ENCODE measurements around the gene DOCK6.
"Not testable (repeated sequence)": the region's sequence is repeated elsewhere in the genome, so short reads cannot be mapped to it uniquely, and the experiment has no call there.

Gene DOCK6

GRCh38 chr19:11181488-11181887, 80.8 kb downstream of the DOCK6 start:
- TF ChIP-seq CTCF (IDR thresholded peaks at IDR 0.05; ENCODE audit: control insufficient read depth, insufficient read depth, low read depth, low read length, missing control alignments): no peak

GRCh38 chr19:11180975-11181374, 81.3 kb downstream of the DOCK6 start:
- not testable (repeated sequence) for DNase-seq (ENCODE audit: low read depth); H3K4me3 ChIP-seq (ENCODE audit: control insufficient read depth, low read depth, low read length)

More at GRCh38 chr19:11181488-11181887, 80.8 kb downstream of the DOCK6 start:
- DNase-seq (ENCODE audit: low read depth): no peak
- H3K4me3 ChIP-seq (ENCODE audit: control insufficient read depth, low read depth, low read length): no peak overlapping the region

GRCh38 chr19:11180346-11180745, 82.0 kb downstream of the DOCK6 start:
- H3K4me3 ChIP-seq (ENCODE audit: control insufficient read depth, low read depth, low read length): no peak overlapping the region
- no peak for DNase-seq (ENCODE audit: low read depth)
- no peak for TF ChIP-seq CTCF (IDR thresholded peaks at IDR 0.05; ENCODE audit: control insufficient read depth, insufficient read depth, low read depth, low read length, missing control alignments)

- no peak for DNase-seq (ENCODE audit: low read depth)
- no peak for TF ChIP-seq CTCF (IDR thresholded peaks at IDR 0.05; ENCODE audit: control insufficient read depth, insufficient read depth, low read depth, low read length, missing control alignments)
- no peak overlapping the region for H3K4me3 ChIP-seq (ENCODE audit: control insufficient read depth, low read depth, low read length)
These were observed 82.5 kb downstream of the DOCK6 start for GRCh38 chr19:11179716-11180297.

- not testable (repeated sequence) for DNase-seq (ENCODE audit: low read depth); H3K4me3 ChIP-seq (ENCODE audit: control insufficient read depth, low read depth, low read length)
These were observed 83.2 kb downstream of the DOCK6 start for GRCh38 chr19:11179145-11179465.

GRCh38 chr19:11177592-11177991, 84.7 kb downstream of the DOCK6 start:
- H3K4me3 ChIP-seq (ENCODE audit: control insufficient read depth, low read depth, low read length): no peak overlapping the region
- DNase-seq (ENCODE audit: low read depth): no peak
- no peak for TF ChIP-seq CTCF (IDR thresholded peaks at IDR 0.05; ENCODE audit: control insufficient read depth, insufficient read depth, low read depth, low read length, missing control alignments)

- DNase-seq (ENCODE audit: low read depth): no peak
- no peak for TF ChIP-seq CTCF (IDR thresholded peaks at IDR 0.05; ENCODE audit: control insufficient read depth, insufficient read depth, low read depth, low read length, missing control alignments)
These were observed 85.7 kb downstream of the DOCK6 start for GRCh38 chr19:11176466-11177193.

GRCh38 chr19:11175920-11176319, 86.4 kb downstream of the DOCK6 start:
- no peak overlapping the region for H3K4me3 ChIP-seq (ENCODE audit: control insufficient read depth, low read depth, low read length)
- no peak for DNase-seq (ENCODE audit: low read depth)
- TF ChIP-seq CTCF (IDR thresholded peaks at IDR 0.05; ENCODE audit: control insufficient read depth, insufficient read depth, low read depth, low read length, missing control alignments): no peak

More at GRCh38 chr19:11176466-11177193, 85.7 kb downstream of the DOCK6 start:
- H3K4me3 ChIP-seq (ENCODE audit: control insufficient read depth, low read depth, low read length): no peak overlapping the region
